Measurements from ENCODE around the gene ZNF641.

Gene ZNF641

DNA sequence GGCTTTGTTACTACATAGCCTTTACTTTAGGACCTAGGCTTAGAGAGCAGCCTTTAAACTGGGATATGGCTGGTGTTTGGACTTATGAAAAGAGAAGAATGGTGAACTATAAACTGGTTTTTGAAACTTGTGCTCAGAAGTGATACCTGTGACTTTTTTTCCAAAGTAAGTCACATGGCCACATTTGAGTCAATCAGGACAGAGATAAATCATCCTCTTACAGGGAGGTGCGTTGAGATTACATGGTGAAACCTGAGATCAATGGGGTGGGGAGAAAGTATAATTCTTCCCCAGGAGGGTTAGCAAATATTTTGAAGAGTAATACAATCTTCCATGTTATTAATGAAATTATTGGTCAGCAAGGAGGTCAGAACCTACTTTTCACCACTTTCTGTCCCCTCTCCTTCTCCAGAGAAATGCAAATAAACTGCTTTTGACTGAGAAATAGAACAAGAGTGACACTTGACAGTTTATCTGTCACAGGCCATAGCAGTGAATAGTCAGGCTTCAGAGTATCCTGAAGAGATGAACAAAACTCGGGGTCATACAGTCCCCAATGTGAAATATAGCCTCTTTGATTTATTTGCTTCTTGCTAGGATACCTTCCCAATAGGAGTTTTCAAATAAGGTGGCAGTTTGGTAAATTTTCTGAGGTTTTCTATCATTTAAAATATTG, 11.1 kb upstream of the ZNF641 start:
- H4K20me1 ChIP-seq (ENCODE audit: insufficient read depth, low read length): no peaks in the 10 kb centered on the region
- no peaks in the 10 kb centered on the region for H3K9me2 ChIP-seq (replicated peaks; ENCODE audit: insufficient read depth, low read length)
- no peaks in the 10 kb centered on the region for H3K9me3 ChIP-seq (replicated peaks; ENCODE audit: insufficient read depth, low read length)
- H3K27me3 ChIP-seq (replicated peaks; ENCODE audit: insufficient read depth, low read length): no peaks in the 10 kb centered on the region
- TF ChIP-seq EZH2 (optimal IDR thresholded peaks at IDR 0.05; ENCODE audit: low read depth, low read length) (no peak), EZH2phosphoT487 (IDR thresholded peaks at IDR 0.05; ENCODE audit: low read length) (no peak)
- TF ChIP-seq, protein P1, sequence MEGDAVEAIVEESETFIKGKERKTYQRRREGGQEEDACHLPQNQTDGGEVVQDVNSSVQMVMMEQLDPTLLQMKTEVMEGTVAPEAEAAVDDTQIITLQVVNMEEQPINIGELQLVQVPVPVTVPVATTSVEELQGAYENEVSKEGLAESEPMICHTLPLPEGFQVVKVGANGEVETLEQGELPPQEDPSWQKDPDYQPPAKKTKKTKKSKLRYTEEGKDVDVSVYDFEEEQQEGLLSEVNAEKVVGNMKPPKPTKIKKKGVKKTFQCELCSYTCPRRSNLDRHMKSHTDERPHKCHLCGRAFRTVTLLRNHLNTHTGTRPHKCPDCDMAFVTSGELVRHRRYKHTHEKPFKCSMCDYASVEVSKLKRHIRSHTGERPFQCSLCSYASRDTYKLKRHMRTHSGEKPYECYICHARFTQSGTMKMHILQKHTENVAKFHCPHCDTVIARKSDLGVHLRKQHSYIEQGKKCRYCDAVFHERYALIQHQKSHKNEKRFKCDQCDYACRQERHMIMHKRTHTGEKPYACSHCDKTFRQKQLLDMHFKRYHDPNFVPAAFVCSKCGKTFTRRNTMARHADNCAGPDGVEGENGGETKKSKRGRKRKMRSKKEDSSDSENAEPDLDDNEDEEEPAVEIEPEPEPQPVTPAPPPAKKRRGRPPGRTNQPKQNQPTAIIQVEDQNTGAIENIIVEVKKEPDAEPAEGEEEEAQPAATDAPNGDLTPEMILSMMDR (IDR thresholded peaks at IDR 0.05; ENCODE audit: low read length): no peak
- no peak overlapping the region for H3K27ac ChIP-seq (ENCODE audit: low read length)
- H3K4me1 ChIP-seq (ENCODE audit: low read length): no peaks in the 10 kb centered on the region
- no peak overlapping the region for H3K4me3 ChIP-seq (ENCODE audit: low read length)
- H3K4me2 ChIP-seq (ENCODE audit: low read depth, low read length): no peak overlapping the region
- H3F3A ChIP-seq (ENCODE audit: insufficient read depth, low read length): no peaks in the 10 kb centered on the region
- no peak overlapping the region for H3K9ac ChIP-seq (ENCODE audit: low read length)
- H3K36me3 ChIP-seq (replicated peaks; ENCODE audit: insufficient read depth, low read length): no peaks in the 10 kb centered on the region
- H2AFZ ChIP-seq (ENCODE audit: low read length): no peak overlapping the region
- H3K79me2 ChIP-seq (ENCODE audit: low read length): no peaks in the 10 kb centered on the region
- DNase-seq: no peak

DNA sequence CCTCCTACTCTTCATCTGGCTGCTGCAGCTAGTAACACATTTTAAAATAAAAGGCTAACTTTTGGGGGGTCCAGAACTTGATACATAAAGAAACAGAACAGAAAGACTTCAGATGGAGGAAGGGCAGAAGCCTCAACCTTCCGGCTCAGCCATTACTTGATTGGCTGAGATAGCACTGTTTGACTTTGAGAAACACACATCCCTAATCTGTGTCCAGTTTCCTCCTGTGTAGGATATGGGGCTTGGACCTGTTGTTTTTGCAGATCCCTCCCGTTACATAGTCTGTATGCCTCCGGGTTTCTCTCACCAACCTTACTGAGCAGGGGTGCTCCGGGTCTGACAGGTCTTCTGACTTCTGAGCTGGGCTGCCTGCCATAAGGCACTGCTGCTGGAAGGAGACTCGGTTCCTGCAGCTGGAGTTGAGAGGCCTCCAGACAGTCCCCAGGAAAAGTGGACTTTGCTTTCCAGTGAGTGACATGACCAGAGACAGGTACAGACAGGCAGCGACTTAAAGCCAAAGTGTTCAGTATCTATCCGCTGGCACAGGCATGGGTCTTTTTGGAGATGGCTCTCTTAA, 8.3 kb upstream of the ZNF641 start:
- Histone ChIP-seq H3K9me2 (replicated peaks; ENCODE audit: insufficient read depth, low read length) (no peaks in the 10 kb centered on the region), H2AFZ (ENCODE audit: low read length) (no peak overlapping the region), H3K9me3 (replicated peaks; ENCODE audit: insufficient read depth, low read length) (no peaks in the 10 kb centered on the region), H3K4me3 (ENCODE audit: low read length) (no peak overlapping the region), H4K20me1 (ENCODE audit: insufficient read depth, low read length) (no peaks in the 10 kb centered on the region), H3K27me3 (replicated peaks; ENCODE audit: insufficient read depth, low read length) (no peaks in the 10 kb centered on the region), H3K36me3 (replicated peaks; ENCODE audit: insufficient read depth, low read length) (no peaks in the 10 kb centered on the region), H3K9ac (ENCODE audit: low read length) (no peak overlapping the region), H3K27ac (ENCODE audit: low read length) (no peak overlapping the region), H3K4me1 (ENCODE audit: low read length) (no peaks in the 10 kb centered on the region), H3K4me2 (ENCODE audit: low read depth, low read length) (no peak overlapping the region), H3F3A (ENCODE audit: insufficient read depth, low read length) (no peaks in the 10 kb centered on the region), H3K79me2 (ENCODE audit: low read length) (no peaks in the 10 kb centered on the region)
- DNase-seq: no peak
- TF ChIP-seq EZH2 (optimal IDR thresholded peaks at IDR 0.05; ENCODE audit: low read depth, low read length) (no peak), EZH2phosphoT487 (IDR thresholded peaks at IDR 0.05; ENCODE audit: low read length) (no peak)
- TF ChIP-seq, protein P1 (IDR thresholded peaks at IDR 0.05; ENCODE audit: low read length): no peak

DNA sequence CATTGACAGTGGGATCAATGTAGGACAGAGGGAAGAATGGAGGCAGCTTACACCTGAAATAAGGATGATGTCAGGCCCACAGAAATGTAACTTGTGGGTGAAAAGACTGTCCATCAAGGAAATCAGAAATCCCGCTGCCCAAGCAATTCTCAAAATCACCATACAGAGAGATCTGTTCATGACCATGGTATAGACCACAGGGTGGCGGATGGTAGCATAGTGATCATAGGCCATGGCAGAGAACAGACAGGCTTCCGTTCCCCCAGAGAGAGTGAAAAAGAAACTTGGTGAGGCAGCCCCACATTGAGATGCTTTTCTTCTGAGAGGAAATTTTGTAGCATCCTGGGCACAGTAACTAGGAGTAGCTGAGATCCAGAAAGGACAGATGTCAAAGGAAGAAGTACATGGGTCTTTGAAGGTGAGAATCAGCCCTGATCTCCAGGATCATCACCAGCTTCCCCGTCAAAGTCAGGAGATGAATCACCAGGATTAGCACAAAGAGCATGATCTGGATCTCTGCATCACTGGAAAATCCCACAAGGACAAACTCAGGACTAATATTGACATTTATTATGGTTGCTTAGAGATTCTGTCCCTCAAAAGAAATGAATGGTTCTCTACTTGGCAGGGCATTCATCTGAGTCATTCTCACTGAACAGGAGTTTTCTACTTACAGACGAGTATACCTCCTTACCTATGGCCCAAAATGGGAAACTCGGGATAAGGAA, 5.5 kb upstream of the ZNF641 start:
- Histone ChIP-seq H3K9ac (ENCODE audit: low read length) (no peak overlapping the region), H3K27ac (ENCODE audit: low read length) (no peak overlapping the region), H3K9me3 (replicated peaks; ENCODE audit: insufficient read depth, low read length) (no peaks in the 10 kb centered on the region), H3K4me1 (ENCODE audit: low read length) (no peaks in the 10 kb centered on the region), H3K4me3 (ENCODE audit: low read length) (no peak overlapping the region), H3K79me2 (ENCODE audit: low read length) (no peaks in the 10 kb centered on the region), H3K4me2 (ENCODE audit: low read depth, low read length) (no peak overlapping the region), H3K9me2 (replicated peaks; ENCODE audit: insufficient read depth, low read length) (no peaks in the 10 kb centered on the region), H3K27me3 (replicated peaks; ENCODE audit: insufficient read depth, low read length) (no peaks in the 10 kb centered on the region), H2AFZ (ENCODE audit: low read length) (no peak overlapping the region), H3F3A (ENCODE audit: insufficient read depth, low read length) (0 out of 2 replicates have a peak, but pooled peaks cover 2% of the 10 kb centered on the region), H3K36me3 (replicated peaks; ENCODE audit: insufficient read depth, low read length) (no peaks in the 10 kb centered on the region), H4K20me1 (ENCODE audit: insufficient read depth, low read length) (no peaks in the 10 kb centered on the region)
- DNase-seq: no peak
- no peak for TF ChIP-seq EZH2 (optimal IDR thresholded peaks at IDR 0.05; ENCODE audit: low read depth, low read length)
- TF ChIP-seq, protein P1 (IDR thresholded peaks at IDR 0.05; ENCODE audit: low read length): no peak
- TF ChIP-seq EZH2phosphoT487 (IDR thresholded peaks at IDR 0.05; ENCODE audit: low read length): no peak

Measured in MM.1S (cell line).